ENCODE data around the gene PCED1B. TPM values are rescaled to one million over a fixed set of nuclear protein-coding genes. Genes with fewer than 3 reads are reported as not detected.

Gene PCED1B
- total and polyA plus RNA-seq, 2 donors (not counting 1 experiment from before 2014, with no cell fraction given): 26.2 to 45.8 TPM

- no peak overlapping the region for H3K4me3 ChIP-seq (ENCODE audit: control extremely low read depth in 1 of 5, extremely low read depth in 1 of 5, insufficient read depth in 1 of 5, low read depth in 2 of 5, low read length in 4 of 5)
- ChIA-PET CTCF (interaction anchor here (0.6 to 1.0 kb wide), 2 partner anchors 180 to 494 kb away, joined by 3 read pairs; no protein-coding TSS in a partner anchor), POLR2A (interaction anchor here (1.2 kb wide), 1 partner anchor 133 kb away, joined by 4 read pairs; the partner anchor contains the start of genes AMIGO2 and PCED1B)
- no peaks in the 10 kb centered on the region for H3K9me3 ChIP-seq (ENCODE audit: control extremely low read depth in 1 of 3, control insufficient read depth in 2 of 3, insufficient read depth in 1 of 3, low read length in 2 of 3)
- H3K9ac ChIP-seq (ENCODE audit: low read length): no peak overlapping the region
- H3K27ac Mint-ChIP-seq: peak overlapping the region; percentile 79
- H3K4me1 Mint-ChIP-seq: peaks cover 67% of the 10 kb centered on the region
- no peaks in the 10 kb centered on the region for H3K27me3 ChIP-seq (replicated peaks in 1 of 4; ENCODE audit: control extremely low read depth in 1 of 4, control insufficient read depth in 3 of 4, insufficient read depth in 4 of 4, low read length in 3 of 4)
- H4K20me1 ChIP-seq (ENCODE audit: control insufficient read depth, insufficient read depth, low read length, poor library complexity, severe bottlenecking): no peaks in the 10 kb centered on the region
- H3K27ac ChIP-seq (ENCODE audit: low read length in 2 of 2): peak overlapping the region in 1 of 2 donors; percentile 89
- peaks cover 1 to 37% of the 10 kb centered on the region in 2 experiments for H3K36me3 ChIP-seq (replicated peaks in 1 of 2; ENCODE audit: control extremely low read depth in 1 of 2, control insufficient read depth in 1 of 2, extremely low read depth in 1 of 2, insufficient read depth in 2 of 2, low read length in 1 of 2)
- peak overlapping the region; percentile 79 for H3K4me2 ChIP-seq (replicated peaks; ENCODE audit: low read depth, low read length, poor library complexity, severe bottlenecking)
- intact Hi-C loops (cut with micrococcal nuclease): loop anchor here (10.0 kb wide), 2 partner anchors 828 to 1478 kb away; no protein-coding TSS in a partner anchor
- H3K4me1 ChIP-seq (ENCODE audit: control insufficient read depth in 2 of 2, insufficient read depth in 2 of 2, low read length in 2 of 2): peaks cover 67 to 72% of the 10 kb centered on the region in 2 donors
- ATAC-seq (ENCODE audit: low read depth) (no peak), DNase-seq (no peak)
- no peaks in the 10 kb centered on the region for H3K27me3 Mint-ChIP-seq
- H3K9me3 Mint-ChIP-seq (ENCODE audit: insufficient read depth): no peaks in the 10 kb centered on the region
- H3K4me3 Mint-ChIP-seq: peak overlapping the region; percentile 48
- TF ChIP-seq CTCF (IDR thresholded peaks at IDR 0.05): no peak
- no peak for TF ChIP-seq EZH2 (IDR thresholded peaks at IDR 0.05; ENCODE audit: borderline replicate concordance, insufficient read depth, low read depth, low read length, poor library complexity, severe bottlenecking)
- peaks cover 71% of the 10 kb centered on the region for H3K79me2 ChIP-seq (ENCODE audit: control insufficient read depth, insufficient read depth, low read length)
- no peak overlapping the region for H2AFZ ChIP-seq (ENCODE audit: insufficient read depth, low read depth, low read length, poor library complexity, severe bottlenecking)
These were observed 133.2 kb downstream of the PCED1B start for GRCh38 chr12:47212701-47213039.

GRCh38 chr12:47213396-47213795 is 134.0 kb downstream of the PCED1B start:
- peak overlapping the region; percentile 72 for H3K9ac ChIP-seq (ENCODE audit: low read length)
- no peaks in the 10 kb centered on the region for H3K9me3 ChIP-seq (ENCODE audit: control extremely low read depth in 1 of 3, control insufficient read depth in 2 of 3, insufficient read depth in 1 of 3, low read length in 2 of 3)
- Mint-ChIP-seq H3K4me3 (peak overlapping the region; percentile 85), H3K27ac (peak overlapping the region; percentile 88), H3K9me3 (ENCODE audit: insufficient read depth) (no peaks in the 10 kb centered on the region), H3K27me3 (no peaks in the 10 kb centered on the region), H3K4me1 (peaks cover 68% of the 10 kb centered on the region)
- WGBS (ENCODE audit: insufficient coverage): no CpG with 5 or more reads among the region's 3 CpGs
- H3K4me3 ChIP-seq (ENCODE audit: control extremely low read depth in 1 of 5, extremely low read depth in 1 of 5, insufficient read depth in 1 of 5, low read depth in 2 of 5, low read length in 4 of 5): peak overlapping the region in 4 of 5 experiments; percentile 19 to 80 (median 62)
- no peaks in the 10 kb centered on the region for H3K27me3 ChIP-seq (replicated peaks in 1 of 4; ENCODE audit: control extremely low read depth in 1 of 4, control insufficient read depth in 3 of 4, insufficient read depth in 4 of 4, low read length in 3 of 4)
- DNase-seq (no peak), ATAC-seq (ENCODE audit: low read depth) (no peak)
- peak overlapping the region in 1 of 2 donors; percentile 89 for H3K27ac ChIP-seq (ENCODE audit: low read length in 2 of 2)
- H3K4me2 ChIP-seq (replicated peaks; ENCODE audit: low read depth, low read length, poor library complexity, severe bottlenecking): peak overlapping the region; percentile 79
- peaks cover 1 to 32% of the 10 kb centered on the region in 2 experiments for H3K36me3 ChIP-seq (replicated peaks in 1 of 2; ENCODE audit: control extremely low read depth in 1 of 2, control insufficient read depth in 1 of 2, extremely low read depth in 1 of 2, insufficient read depth in 2 of 2, low read length in 1 of 2)
- ChIA-PET CTCF (interaction anchor here (0.6 to 3.7 kb wide), 7 partner anchors 11 to 493 kb away, joined by 3 to 42 read pairs (median 5); partner anchors contain the start of genes AMIGO2 and PCED1B), POLR2A (interaction anchor here (1.4 to 1.6 kb wide), 2 partner anchors 12 to 134 kb away, joined by 3 read pairs; partner anchors contain the start of genes AMIGO2 and PCED1B)
- H4K20me1 ChIP-seq (ENCODE audit: control insufficient read depth, insufficient read depth, low read length, poor library complexity, severe bottlenecking): no peaks in the 10 kb centered on the region
- peaks cover 67 to 72% of the 10 kb centered on the region in 2 donors for H3K4me1 ChIP-seq (ENCODE audit: control insufficient read depth in 2 of 2, insufficient read depth in 2 of 2, low read length in 2 of 2)
- intact Hi-C loops (cut with micrococcal nuclease): loop anchor here (10.0 kb wide), 2 partner anchors 829 to 1479 kb away; no protein-coding TSS in a partner anchor
- peak overlapping the region; percentile 15 for H2AFZ ChIP-seq (ENCODE audit: insufficient read depth, low read depth, low read length, poor library complexity, severe bottlenecking)
- H3K79me2 ChIP-seq (ENCODE audit: control insufficient read depth, insufficient read depth, low read length): peaks cover 78% of the 10 kb centered on the region
- TF ChIP-seq CTCF (IDR thresholded peaks at IDR 0.05): no peak
- TF ChIP-seq EZH2 (IDR thresholded peaks at IDR 0.05; ENCODE audit: borderline replicate concordance, insufficient read depth, low read depth, low read length, poor library complexity, severe bottlenecking): no peak
